Neural cell (in vitro differentiated cells): ENCODE measurements around the gene RIBC2.

Experiments used
- EP300 ChIP-seq: fragments of 450-650 bp; conservative IDR thresholded peaks from 2 replicates; pipeline ENCODE4 v1.6.1; 2014; ENCODE audit warnings: antibody characterized with exemption, mild to moderate bottlenecking, moderate library complexity; ENCODE audit not compliant: poor library complexity, severe bottlenecking
- EZH2 ChIP-seq: fragments of 200-600, 300-800 bp; shearing (Covaris generic), sonication (generic); IDR thresholded peaks from 2 replicates; pipeline ENCODE4 v1.6.1; 2014; ENCODE audit warnings: antibody characterized with exemption, low read length, borderline replicate concordance, mild to moderate bottlenecking; ENCODE audit not compliant: insufficient read depth, poor library complexity, severe bottlenecking
- MXI1 ChIP-seq: fragments of 450-650 bp; conservative IDR thresholded peaks from 2 replicates; pipeline ENCODE4 v1.6.1; 2014; ENCODE audit warnings: antibody characterized with exemption, mild to moderate bottlenecking; ENCODE audit not compliant: poor library complexity, severe bottlenecking
- POLR2AphosphoS5 ChIP-seq: IDR thresholded peaks from 2 replicates; pipeline ENCODE4 v1.6.1; 2012
- RAD21 ChIP-seq: fragments of 450-650 bp; conservative IDR thresholded peaks from 2 replicates; pipeline ENCODE4 v1.6.1; 2014; ENCODE audit warnings: antibody characterized with exemption, mild to moderate bottlenecking, moderate library complexity
- SMC3 ChIP-seq: fragments of 450-650 bp; conservative IDR thresholded peaks from 2 replicates; pipeline ENCODE4 v1.6.1; 2014; ENCODE audit warnings: antibody characterized with exemption, mild to moderate bottlenecking, moderate library complexity; ENCODE audit not compliant: poor library complexity
- TAF1 ChIP-seq: IDR thresholded peaks from 2 replicates; pipeline ENCODE4 v1.6.1; 2012; ENCODE audit warnings: low read depth
- TF ChIP-seq, protein P1 (sequence below): fragments of 450-650 bp; IDR thresholded peaks from 2 replicates; pipeline ENCODE4 v1.5.1; 2014; ENCODE audit warnings: antibody characterized with exemption, mild to moderate bottlenecking, moderate library complexity; ENCODE audit not compliant: poor library complexity, severe bottlenecking
- TF ChIP-seq, protein P2 (sequence below): IDR thresholded peaks from 2 replicates; pipeline ENCODE4 v1.6.1; 2012; ENCODE audit warnings: borderline replicate concordance

DNA sequence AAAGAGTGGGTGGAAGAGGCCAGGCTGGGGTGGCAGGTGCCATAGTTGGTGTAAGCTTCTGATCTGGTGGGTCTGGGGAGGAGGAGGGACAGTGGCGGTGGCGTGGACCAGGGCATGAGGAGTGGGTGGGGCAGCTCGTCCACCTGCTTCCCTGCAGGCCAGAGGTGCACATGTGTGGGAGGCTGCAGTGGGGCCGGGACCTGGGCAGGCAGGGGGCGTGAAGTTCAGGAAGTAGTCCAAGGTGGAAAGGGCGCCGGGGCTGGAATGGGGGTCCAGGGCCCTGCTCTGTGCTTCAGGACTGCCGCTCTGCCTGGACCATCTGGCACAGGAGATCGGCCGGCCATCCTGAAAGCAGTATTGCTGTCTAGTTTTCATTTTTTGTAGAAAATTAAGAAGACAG is 15.9 kb downstream of the RIBC2 start:
- TF ChIP-seq, protein P1, sequence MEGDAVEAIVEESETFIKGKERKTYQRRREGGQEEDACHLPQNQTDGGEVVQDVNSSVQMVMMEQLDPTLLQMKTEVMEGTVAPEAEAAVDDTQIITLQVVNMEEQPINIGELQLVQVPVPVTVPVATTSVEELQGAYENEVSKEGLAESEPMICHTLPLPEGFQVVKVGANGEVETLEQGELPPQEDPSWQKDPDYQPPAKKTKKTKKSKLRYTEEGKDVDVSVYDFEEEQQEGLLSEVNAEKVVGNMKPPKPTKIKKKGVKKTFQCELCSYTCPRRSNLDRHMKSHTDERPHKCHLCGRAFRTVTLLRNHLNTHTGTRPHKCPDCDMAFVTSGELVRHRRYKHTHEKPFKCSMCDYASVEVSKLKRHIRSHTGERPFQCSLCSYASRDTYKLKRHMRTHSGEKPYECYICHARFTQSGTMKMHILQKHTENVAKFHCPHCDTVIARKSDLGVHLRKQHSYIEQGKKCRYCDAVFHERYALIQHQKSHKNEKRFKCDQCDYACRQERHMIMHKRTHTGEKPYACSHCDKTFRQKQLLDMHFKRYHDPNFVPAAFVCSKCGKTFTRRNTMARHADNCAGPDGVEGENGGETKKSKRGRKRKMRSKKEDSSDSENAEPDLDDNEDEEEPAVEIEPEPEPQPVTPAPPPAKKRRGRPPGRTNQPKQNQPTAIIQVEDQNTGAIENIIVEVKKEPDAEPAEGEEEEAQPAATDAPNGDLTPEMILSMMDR: no peak
- no peak for TF ChIP-seq EP300
- TF ChIP-seq EZH2: no peak
- TF ChIP-seq RAD21: no peak
- no peak for TF ChIP-seq TAF1
- no peak for TF ChIP-seq MXI1
- no peak for TF ChIP-seq POLR2AphosphoS5
- TF ChIP-seq, protein P2, sequence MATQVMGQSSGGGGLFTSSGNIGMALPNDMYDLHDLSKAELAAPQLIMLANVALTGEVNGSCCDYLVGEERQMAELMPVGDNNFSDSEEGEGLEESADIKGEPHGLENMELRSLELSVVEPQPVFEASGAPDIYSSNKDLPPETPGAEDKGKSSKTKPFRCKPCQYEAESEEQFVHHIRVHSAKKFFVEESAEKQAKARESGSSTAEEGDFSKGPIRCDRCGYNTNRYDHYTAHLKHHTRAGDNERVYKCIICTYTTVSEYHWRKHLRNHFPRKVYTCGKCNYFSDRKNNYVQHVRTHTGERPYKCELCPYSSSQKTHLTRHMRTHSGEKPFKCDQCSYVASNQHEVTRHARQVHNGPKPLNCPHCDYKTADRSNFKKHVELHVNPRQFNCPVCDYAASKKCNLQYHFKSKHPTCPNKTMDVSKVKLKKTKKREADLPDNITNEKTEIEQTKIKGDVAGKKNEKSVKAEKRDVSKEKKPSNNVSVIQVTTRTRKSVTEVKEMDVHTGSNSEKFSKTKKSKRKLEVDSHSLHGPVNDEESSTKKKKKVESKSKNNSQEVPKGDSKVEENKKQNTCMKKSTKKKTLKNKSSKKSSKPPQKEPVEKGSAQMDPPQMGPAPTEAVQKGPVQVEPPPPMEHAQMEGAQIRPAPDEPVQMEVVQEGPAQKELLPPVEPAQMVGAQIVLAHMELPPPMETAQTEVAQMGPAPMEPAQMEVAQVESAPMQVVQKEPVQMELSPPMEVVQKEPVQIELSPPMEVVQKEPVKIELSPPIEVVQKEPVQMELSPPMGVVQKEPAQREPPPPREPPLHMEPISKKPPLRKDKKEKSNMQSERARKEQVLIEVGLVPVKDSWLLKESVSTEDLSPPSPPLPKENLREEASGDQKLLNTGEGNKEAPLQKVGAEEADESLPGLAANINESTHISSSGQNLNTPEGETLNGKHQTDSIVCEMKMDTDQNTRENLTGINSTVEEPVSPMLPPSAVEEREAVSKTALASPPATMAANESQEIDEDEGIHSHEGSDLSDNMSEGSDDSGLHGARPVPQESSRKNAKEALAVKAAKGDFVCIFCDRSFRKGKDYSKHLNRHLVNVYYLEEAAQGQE: no peak
- TF ChIP-seq SMC3: no peak
